GM12874 (cell line): ENCODE measurements around the gene FAM120B.

Source experiments
- CTCF ChIP-seq: IDR thresholded peaks from 2 replicates; pipeline ENCODE4 v1.5.1; 2011; ENCODE audit warnings: low read depth, mild to moderate bottlenecking, control low read depth, low read length, moderate library complexity; ENCODE audit not compliant: insufficient read depth

The FAM120B gene

GRCh38 chr6:170368544-170368943 lies 62.0 kb downstream of the FAM120B start:
- no peak for TF ChIP-seq CTCF

- no peak for TF ChIP-seq CTCF
These were observed 62.8 kb downstream of the FAM120B start for GRCh38 chr6:170369403-170369802.

GRCh38 chr6:170370416-170370815 lies 63.9 kb downstream of the FAM120B start:
- TF ChIP-seq CTCF = no peak

GRCh38 chr6:170371080-170371479 lies 64.5 kb downstream of the FAM120B start:
- no peak for TF ChIP-seq CTCF

GRCh38 chr6:170371588-170371987 lies 65.0 kb downstream of the FAM120B start:
- no peak for TF ChIP-seq CTCF

GRCh38 chr6:170372380-170373325 lies 66.1 kb downstream of the FAM120B start:
- TF ChIP-seq CTCF = no peak

- TF ChIP-seq CTCF = no peak
These were observed 68.2 kb downstream of the FAM120B start for GRCh38 chr6:170374571-170375444.
